Eye (tissue), 1 donor: ENCODE results near the gene TUBA1A.
"Not testable (repeated sequence)": the region's sequence is repeated elsewhere in the genome, so short reads cannot be mapped to it uniquely, and the experiment has no call there.

ENCODE experiments used
- DNase-seq: peaks from one replicate; pipeline ENCODE4 v3.0.0-alpha.2; 2015

TUBA1A gene

GRCh38 chr12:49146406-49146805, 42.5 kb downstream of the TUBA1A start:
- DNase-seq: no peak

DNA sequence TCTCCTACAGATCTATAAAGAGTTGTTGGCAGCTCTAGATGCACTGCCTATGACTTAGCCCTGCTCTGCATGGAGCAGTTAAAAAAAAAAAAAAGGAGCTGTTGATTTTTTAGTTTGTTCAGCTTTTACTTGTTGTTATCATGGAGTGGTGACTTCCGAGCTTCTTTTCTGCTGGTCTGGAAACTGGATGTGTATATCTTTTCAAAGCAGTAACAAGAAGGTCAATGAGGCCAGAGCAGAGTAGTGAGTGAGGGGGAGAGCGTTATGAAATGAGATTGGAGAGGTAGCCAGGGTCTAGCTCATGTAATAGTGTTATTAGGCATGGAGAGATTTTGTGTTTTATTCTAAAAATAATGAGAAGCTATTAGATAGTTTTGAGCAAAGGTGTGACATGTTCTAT, 44.5 kb downstream of the TUBA1A start:
- DNase-seq: no peak

GRCh38 chr12:49138999-49139398, 49.9 kb downstream of the TUBA1A start:
- DNase-seq: no peak

DNA sequence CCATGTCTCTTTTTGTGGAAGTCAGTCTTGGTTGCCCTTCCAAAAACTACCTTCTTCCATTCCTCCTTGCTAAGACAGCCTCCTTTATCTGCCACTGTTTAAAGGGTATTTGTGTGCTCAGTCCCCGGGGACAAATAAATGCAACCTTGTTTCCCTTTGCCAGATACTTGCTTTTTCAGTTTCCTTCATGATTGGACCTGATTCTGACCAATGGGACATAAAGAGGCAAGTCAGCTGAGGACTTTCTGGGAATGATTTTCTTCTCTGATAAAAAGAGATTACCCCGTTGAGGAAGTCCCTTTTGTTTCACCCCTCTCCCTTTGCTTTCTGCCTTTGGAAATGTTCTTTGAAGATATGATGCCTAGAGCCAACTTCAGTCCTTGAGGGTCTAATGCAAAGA, 50.3 kb downstream of the TUBA1A start:
- DNase-seq: no peak

DNA sequence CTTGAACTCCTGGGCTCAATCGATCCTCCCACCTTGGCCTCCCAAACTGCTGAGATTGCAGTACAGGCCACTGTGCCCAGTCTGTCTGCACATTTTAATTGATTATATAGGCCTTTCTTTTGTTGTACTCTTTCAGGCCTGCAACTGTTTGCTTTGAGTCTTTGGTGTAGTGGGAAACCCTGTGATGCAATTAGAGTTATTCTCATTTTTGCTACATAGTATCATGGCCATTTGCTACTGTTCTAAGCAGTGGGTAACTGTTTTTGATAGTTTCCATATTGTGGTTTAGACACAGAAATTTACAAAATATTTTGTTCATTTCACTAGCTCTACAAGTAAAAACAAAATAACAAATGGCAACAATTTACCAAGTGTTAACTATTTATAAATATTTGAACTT, 51.4 kb downstream of the TUBA1A start:
- DNase-seq: no peak

GRCh38 chr12:49136997-49137396, 51.9 kb downstream of the TUBA1A start:
- not testable (repeated sequence) for DNase-seq
